Right lobe of liver (tissue), 6 donors: Measurements from ENCODE around the gene COX19. TPM values are rescaled to one million over a fixed set of nuclear protein-coding genes. Genes with fewer than 3 reads are reported as not detected.

Experiments
- ATAC-seq, 4 donors: fragments of 200-7000 bp; cut with Tn5 transposase; one replicate each; pipeline ENCODE4 v1.9.1; 2020; ENCODE audit warnings: mild to moderate bottlenecking in 4 of 4, moderate library complexity in 4 of 4
- DNase-seq, 3 donors: peaks; one replicate each; pipeline ENCODE4 v3.0.0-alpha.2; 2020
- H3K27ac ChIP-seq, 3 donors: fragments of 200-600 bp; one replicate each; pipeline ENCODE4 v1.8.0; 2022
- H3K27me3 ChIP-seq, 2 donors: fragments of 200-600 bp; one replicate each; pipeline ENCODE4 v1.8.0; 2022
- H3K36me3 ChIP-seq, 4 donors: fragments of 200-600 bp; sonication (generic) in 1 of 4; one replicate each; pipeline versions ENCODE4 v1.5.1 to v1.8.0; 2017 to 2022; ENCODE audit warnings: control low read depth in 1 of 4
- H3K4me1 ChIP-seq, 4 donors: fragments of 200-600 bp; sonication (generic) in 1 of 4; one replicate each; pipeline versions ENCODE4 v1.5.1 to v1.8.0; 2017 to 2022; ENCODE audit warnings: control low read depth in 1 of 4
- H3K4me3 ChIP-seq, 3 donors: fragments of 200-600 bp; one replicate each; pipeline ENCODE4 v1.8.0; 2022
- H3K9me3 ChIP-seq, 4 donors: fragments of 200-600 bp; sonication (generic) in 1 of 4; one replicate each; pipeline versions ENCODE4 v1.5.1 to v1.8.0; 2017 to 2022; ENCODE audit warnings: control low read depth in 1 of 4
- CTCF ChIP-seq, 4 donors: fragments of 200-600 bp in 3 of 4; fragments of 450-650 bp in 1 of 4; IDR thresholded peaks; one replicate each; pipeline versions ENCODE4 v1.5.1 to v1.8.0; 2016 to 2022; ENCODE audit warnings: antibody characterized with exemption in 4 of 4, mild to moderate bottlenecking in 2 of 4
- POLR2A ChIP-seq: fragments of 450-650 bp; IDR thresholded peaks from one replicate; pipeline ENCODE4 v1.6.1; 2017; ENCODE audit warnings: antibody characterized with exemption, mild to moderate bottlenecking
- WGBS: methylation state at CpG from one replicate; pipeline ENCODE4 v1.1.6; 2018; ENCODE audit warnings: low coverage, low lambda C conversion rate; ENCODE audit not compliant: insufficient coverage; ENCODE audit errors: missing lambda C conversion rate; 5-methylcytosine and 5-hydroxymethylcytosine counted together
- intact Hi-C, 2 donors: fragments of 100-400 bp; cut with DNase I; formaldehyde crosslinking; loops; one replicate each; pipeline versions ENCODE4 v1.11.2 to v1.14.1; 2022
- total RNA-seq, 6 experiments: library from RNA; depleted of rRNA in 2 of 6; stranded (reverse); fragments of >200 nt in 2 of 6; fragmentation: NEBNext Ultra II Directional in 3 of 6; extraction: Animal tissue kit (Norgen Biotek cat#: 25700) in 3 of 6; gene quantifications; one replicate each; pipeline versions ENCODE4 v1.1.0 to v1.2.4, GENCODE V29; 2016 to 2023
- donor health status: DM: no; HTN: yes; CAD: no.
- donor health status: DM: no; HTN: no; CAD: no.
- donor health status: DM: no; HTN: no; CAD: no.
- donor health status: DM: no; HTN: yes; CAD: no.
- donor health status: DM: no; HTN: yes; CAD: no.

Gene COX19
- total RNA-seq, 6 experiments from 2014 or later = 3.2 to 6.5 (median 4.0) TPM

- Histone ChIP-seq H3K9me3 (no peaks in the 10 kb centered on the region), H3K4me1 (peaks cover 0 to 7% (median 0%) of the 10 kb centered on the region in 4 donors), H3K36me3 (no peaks in the 10 kb centered on the region), H3K27me3 (no peaks in the 10 kb centered on the region), H3K27ac (no peak overlapping the region), H3K4me3 (no peak overlapping the region)
- peak; percentile 97 to 99 (median 98) for ATAC-seq
- WGBS = 8% methylated on average over 12 of the region's 34 CpGs
- TF ChIP-seq POLR2A (no peak), CTCF (IDR thresholded peaks at IDR 0.05) (peak; percentile 100)
- peak; percentile 98 to 99 (median 99) for DNase-seq
- intact Hi-C loops = loop anchor here (10.0 kb wide), 2 partner anchors 152 to 182 kb away; no protein-coding TSS in a partner anchor
These were observed 17.6 kb upstream of the COX19 start for GRCh38 chr7:992709-993607.

- H3K9me3 ChIP-seq = no peaks in the 10 kb centered on the region
- TF ChIP-seq POLR2A (no peak), CTCF (IDR thresholded peaks at IDR 0.05) (no peak)
- WGBS = 80% methylated on average over 3 of the region's 34 CpGs
- H3K27ac ChIP-seq = no peak overlapping the region
- no peak overlapping the region for H3K4me3 ChIP-seq
- peaks cover 0 to 7% (median 0%) of the 10 kb centered on the region in 4 donors for H3K4me1 ChIP-seq
- ATAC-seq (no peak), DNase-seq (no peak)
- intact Hi-C loops = loop anchor here (10.0 kb wide), 2 partner anchors 153 to 183 kb away; no protein-coding TSS in a partner anchor
- H3K27me3 ChIP-seq = no peaks in the 10 kb centered on the region
- no peaks in the 10 kb centered on the region for H3K36me3 ChIP-seq
These were observed 16.6 kb upstream of the COX19 start for GRCh38 chr7:991729-992656.

GRCh38 chr7:990933-991728 is 15.8 kb upstream of the COX19 start:
- intact Hi-C loops = loop anchor here (10.0 kb wide), 2 partner anchors 154 to 184 kb away; no protein-coding TSS in a partner anchor
- no peak for TF ChIP-seq POLR2A
- TF ChIP-seq CTCF (IDR thresholded peaks at IDR 0.05) = no peak
- no peak for ATAC-seq
- no peak for DNase-seq
- H3K4me3 ChIP-seq = no peak overlapping the region
- no peaks in the 10 kb centered on the region for H3K9me3 ChIP-seq
- no peaks in the 10 kb centered on the region for H3K36me3 ChIP-seq
- H3K27ac ChIP-seq = no peak overlapping the region
- WGBS = 60% methylated on average over 3 of the region's 35 CpGs
- peaks cover 0 to 7% (median 0%) of the 10 kb centered on the region in 4 donors for H3K4me1 ChIP-seq
- H3K27me3 ChIP-seq = no peaks in the 10 kb centered on the region
